ENCODE measurements around the gene CCNT2.
"Not testable (repeated sequence)": the region's sequence is repeated elsewhere in the genome, so short reads cannot be mapped to it uniquely, and the experiment has no call there.

Gene CCNT2

DNA sequence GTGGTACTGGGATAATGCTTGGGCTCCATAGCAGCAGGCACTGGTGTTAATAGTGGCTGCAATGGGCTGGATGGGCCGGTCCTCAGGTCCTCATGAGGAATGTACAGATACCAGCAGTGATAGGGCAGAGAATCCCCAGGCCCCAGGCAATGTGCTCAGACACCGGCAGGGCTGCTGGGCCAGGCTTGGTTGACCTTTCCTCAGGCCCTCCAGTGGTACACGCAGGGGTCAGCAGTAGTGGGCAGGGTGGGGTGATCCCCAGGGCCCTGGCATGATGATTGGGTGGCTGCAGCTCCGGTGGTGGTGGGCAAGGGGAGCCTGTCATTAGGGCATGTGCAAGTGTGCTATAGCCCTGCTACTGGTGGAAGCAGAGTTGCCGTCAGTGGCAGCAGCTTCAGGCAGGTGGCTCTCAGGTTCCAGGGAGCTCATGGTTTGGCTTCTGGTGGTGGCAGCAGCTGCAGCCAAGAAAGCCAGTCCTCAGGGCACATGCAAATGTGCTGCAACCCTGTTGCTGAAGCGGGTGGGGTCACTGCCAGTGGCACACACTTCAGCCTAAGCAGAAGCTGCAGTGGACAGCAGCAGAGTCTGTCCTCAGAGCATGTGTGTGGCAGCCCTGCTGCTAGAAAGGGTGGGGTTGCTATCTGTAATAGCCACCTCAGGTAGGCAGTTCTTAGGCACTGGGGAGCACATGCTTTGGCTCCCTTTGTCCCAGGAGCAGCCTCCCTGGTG lies 56.8 kb downstream of the CCNT2 start:
- TF ChIP-seq, protein P1, sequence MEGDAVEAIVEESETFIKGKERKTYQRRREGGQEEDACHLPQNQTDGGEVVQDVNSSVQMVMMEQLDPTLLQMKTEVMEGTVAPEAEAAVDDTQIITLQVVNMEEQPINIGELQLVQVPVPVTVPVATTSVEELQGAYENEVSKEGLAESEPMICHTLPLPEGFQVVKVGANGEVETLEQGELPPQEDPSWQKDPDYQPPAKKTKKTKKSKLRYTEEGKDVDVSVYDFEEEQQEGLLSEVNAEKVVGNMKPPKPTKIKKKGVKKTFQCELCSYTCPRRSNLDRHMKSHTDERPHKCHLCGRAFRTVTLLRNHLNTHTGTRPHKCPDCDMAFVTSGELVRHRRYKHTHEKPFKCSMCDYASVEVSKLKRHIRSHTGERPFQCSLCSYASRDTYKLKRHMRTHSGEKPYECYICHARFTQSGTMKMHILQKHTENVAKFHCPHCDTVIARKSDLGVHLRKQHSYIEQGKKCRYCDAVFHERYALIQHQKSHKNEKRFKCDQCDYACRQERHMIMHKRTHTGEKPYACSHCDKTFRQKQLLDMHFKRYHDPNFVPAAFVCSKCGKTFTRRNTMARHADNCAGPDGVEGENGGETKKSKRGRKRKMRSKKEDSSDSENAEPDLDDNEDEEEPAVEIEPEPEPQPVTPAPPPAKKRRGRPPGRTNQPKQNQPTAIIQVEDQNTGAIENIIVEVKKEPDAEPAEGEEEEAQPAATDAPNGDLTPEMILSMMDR (IDR thresholded peaks at IDR 0.05; ENCODE audit: insufficient read depth, missing control alignments): no peak
- FAIRE-seq (no peak), DNase-seq (ENCODE audit: insufficient read length, low spot score) (no peak)

DNA sequence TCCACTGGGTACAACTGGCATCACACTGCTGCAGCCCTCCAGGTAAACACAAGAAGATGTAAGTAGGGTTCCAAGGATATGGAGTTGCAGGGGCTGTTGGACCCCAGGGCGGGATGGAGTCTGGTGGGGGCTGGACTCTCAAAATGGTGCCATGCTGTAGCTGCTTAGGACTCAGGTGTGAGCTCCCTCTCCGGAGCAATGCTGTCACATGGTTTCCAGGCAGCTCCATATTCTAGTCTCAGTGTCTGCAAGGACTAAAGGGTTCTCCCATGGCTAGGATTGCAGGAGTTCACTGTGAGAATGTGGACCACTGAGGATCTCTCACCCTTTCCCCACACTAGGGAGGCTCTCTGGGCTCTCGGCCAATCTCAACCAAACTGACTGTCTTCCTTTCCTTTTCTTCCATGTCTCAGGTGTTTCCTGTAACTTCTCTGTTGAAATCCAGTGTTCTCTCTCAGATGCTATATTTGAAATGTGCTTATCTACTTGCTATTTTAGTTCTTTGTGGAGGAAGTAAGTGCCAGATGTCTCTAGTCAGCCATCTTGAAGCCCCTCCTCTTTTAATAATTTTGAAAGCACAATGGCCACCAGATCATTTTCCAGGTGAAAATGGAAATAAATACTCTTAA lies 57.6 kb downstream of the CCNT2 start:
- TF ChIP-seq, protein P1 (IDR thresholded peaks at IDR 0.05; ENCODE audit: insufficient read depth, missing control alignments): no peak
- FAIRE-seq (no peak), DNase-seq (ENCODE audit: insufficient read length, low spot score) (no peak)

DNA sequence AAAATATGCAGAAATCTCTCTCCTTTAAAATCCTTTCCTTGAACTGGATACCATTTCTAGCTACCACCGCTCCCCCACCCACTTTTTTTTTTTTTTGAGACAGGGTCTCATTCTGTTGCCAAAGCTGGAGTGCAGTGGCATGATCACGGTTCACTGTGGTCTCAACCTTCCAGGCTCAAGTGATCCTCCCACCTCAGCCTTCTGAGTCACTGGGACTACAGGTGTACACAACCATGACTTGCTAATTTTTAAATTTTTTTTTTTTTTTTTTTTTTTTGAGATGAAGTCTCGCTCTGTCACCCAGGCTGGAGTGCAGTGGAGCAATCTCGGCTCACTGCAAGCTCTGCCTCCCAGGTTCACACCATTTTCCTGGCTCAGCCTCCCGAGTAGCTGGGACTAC lies 58.5 kb downstream of the CCNT2 start:
- not testable (repeated sequence) for FAIRE-seq; DNase-seq (ENCODE audit: insufficient read length, low spot score)

DNA sequence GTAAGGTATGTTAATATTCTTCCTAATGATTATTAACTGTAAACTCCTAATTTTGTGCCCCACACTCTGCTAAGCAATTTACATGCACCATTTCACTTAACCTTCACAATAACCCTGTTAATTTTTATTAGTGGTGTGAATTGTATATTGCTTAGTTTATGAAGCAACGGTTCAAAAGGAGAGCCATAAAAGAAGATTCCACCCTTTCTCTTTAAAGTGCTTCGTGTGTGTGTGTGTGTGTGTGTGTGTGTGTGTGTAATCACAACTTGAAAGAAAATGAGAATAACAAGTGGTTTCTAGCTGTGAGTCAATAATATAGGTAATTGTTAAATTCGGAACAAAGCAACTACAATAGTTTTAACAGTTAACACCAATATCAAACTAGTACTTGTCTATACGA lies 60.6 kb downstream of the CCNT2 start:
- TF ChIP-seq, protein P1 (IDR thresholded peaks at IDR 0.05; ENCODE audit: insufficient read depth, missing control alignments): no peak
- DNase-seq (ENCODE audit: insufficient read length, low spot score) (no peak), FAIRE-seq (no peak)

DNA sequence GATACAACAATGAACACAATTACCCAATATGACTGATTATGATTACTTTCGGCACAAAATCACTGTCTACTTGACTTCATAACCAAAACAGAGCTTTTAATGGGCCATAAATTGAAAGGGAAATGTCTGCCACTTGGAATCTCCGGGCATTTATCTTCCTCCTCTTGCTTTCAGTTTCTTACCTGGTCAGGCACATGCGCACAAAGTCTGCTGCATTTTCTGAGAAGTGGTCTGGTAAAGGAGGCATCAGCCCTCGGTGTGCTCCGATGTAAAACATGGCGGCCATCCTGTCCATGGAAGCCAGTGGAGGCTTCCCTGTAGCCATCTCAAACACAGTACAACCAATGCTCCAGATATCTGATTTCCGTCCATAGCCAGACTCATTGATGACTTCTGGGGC lies 62.0 kb downstream of the CCNT2 start:
- FAIRE-seq (no peak), DNase-seq (ENCODE audit: insufficient read length, low spot score) (no peak)
- TF ChIP-seq, protein P1 (IDR thresholded peaks at IDR 0.05; ENCODE audit: insufficient read depth, missing control alignments): no peak

DNA sequence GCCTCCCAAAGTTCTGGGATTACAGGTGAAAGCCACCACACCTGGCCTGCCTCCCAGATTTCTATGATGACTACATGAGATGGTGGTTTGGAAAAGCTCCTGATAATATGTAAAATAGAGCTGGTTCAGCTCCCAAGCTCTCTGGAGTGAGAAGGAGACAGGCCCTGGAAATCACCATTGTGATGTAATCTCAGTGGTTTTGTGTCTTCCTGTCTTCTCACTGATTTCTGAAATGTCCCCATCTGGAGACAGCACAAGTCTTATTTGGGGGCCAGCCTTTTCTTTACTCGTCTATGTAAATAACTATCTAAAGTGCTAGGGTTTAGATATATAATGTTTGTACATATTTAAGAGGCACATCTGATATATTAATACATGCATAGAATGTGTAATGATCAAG lies 64.0 kb downstream of the CCNT2 start:
- DNase-seq (ENCODE audit: insufficient read length, low spot score) (no peak), FAIRE-seq (no peak)
- TF ChIP-seq, protein P1 (IDR thresholded peaks at IDR 0.05; ENCODE audit: insufficient read depth, missing control alignments): no peak

DNA sequence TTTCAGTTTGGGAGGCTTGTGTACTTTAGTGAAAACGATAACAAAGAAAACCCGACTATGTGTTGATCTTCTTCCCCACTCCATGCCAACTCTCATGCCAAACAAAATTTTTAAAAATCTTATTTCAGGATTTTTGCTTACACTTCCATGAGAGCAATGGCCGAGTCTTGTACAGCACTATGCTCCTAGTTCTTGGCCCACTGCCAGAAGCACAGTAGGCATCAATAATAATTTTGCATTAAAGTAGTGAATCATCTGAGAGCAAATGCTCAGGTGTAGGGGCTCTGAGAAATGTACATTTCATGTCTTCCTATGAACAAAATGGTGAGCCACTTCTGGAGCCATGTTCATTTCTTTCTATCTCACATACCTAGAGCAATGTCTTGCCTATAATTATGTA lies 66.4 kb downstream of the CCNT2 start:
- DNase-seq (ENCODE audit: insufficient read length, low spot score): no peak
- FAIRE-seq: no peak
- TF ChIP-seq, protein P1 (IDR thresholded peaks at IDR 0.05; ENCODE audit: insufficient read depth, missing control alignments): no peak
